Vagina (tissue), 2 donors: Measurements from ENCODE around the gene AKAP7. TPM values are rescaled to one million over a fixed set of nuclear protein-coding genes. Genes with fewer than 3 reads are reported as not detected.

Experiments used
- DNase-seq, 2 donors: peaks; one replicate each; pipeline ENCODE4 v3.0.0-alpha.2; 2017; ENCODE audit errors: extremely low spot score in 2 of 2
- H3K27ac ChIP-seq: fragments of 200-600 bp; sonication (generic); one replicate; pipeline ENCODE4 v1.5.1; 2019
- H3K27me3 ChIP-seq: fragments of 200-600 bp; sonication (generic); one replicate; pipeline ENCODE4 v1.5.1; 2019
- H3K36me3 ChIP-seq, 2 donors: fragments of 200-600 bp; sonication (generic); one replicate each; pipeline ENCODE4 v1.5.1; 2017 to 2019
- H3K4me1 ChIP-seq: fragments of 200-600 bp; sonication (generic); one replicate; pipeline ENCODE4 v1.5.1; 2019
- H3K4me3 ChIP-seq, 2 donors: fragments of 200-600 bp; sonication (generic); 1 replicate in 1 of 2; 2 replicates in 1 of 2; pipeline ENCODE4 v1.5.1; 2016 to 2019
- H3K9me3 ChIP-seq: fragments of 200-600 bp; sonication (generic); one replicate; pipeline ENCODE4 v1.5.1; 2019
- CTCF ChIP-seq, 3 experiments: fragments of 450-650 bp in 2 of 3; fragments of 200-600 bp in 1 of 3; sonication (generic) in 1 of 3; IDR thresholded peaks; one replicate each; pipeline ENCODE4 v1.5.1; 2017 to 2019; ENCODE audit warnings: antibody characterized with exemption in 3 of 3, mild to moderate bottlenecking in 2 of 3, moderate library complexity in 2 of 3
- POLR2A ChIP-seq, 2 donors: fragments of 450-650 bp; IDR thresholded peaks; one replicate each; pipeline ENCODE4 v1.6.1; 2017; ENCODE audit warnings: antibody characterized with exemption in 2 of 2, mild to moderate bottlenecking in 2 of 2, moderate library complexity in 2 of 2
- POLR2AphosphoS5 ChIP-seq, 2 donors: sonication (generic); formaldehyde crosslinking; IDR thresholded peaks; one replicate each; pipeline ENCODE4 v1.9.0; 2017; ENCODE audit warnings: antibody characterized with exemption in 2 of 2, mild to moderate bottlenecking in 2 of 2, low read depth in 1 of 2; ENCODE audit not compliant: insufficient read depth in 1 of 2
- intact Hi-C: fragments of 100-400 bp; cut with DNase I; formaldehyde crosslinking; loops from one replicate; pipeline ENCODE4 v1.15.1; 2023
- total RNA-seq: library from RNA; depleted of rRNA; stranded (reverse); fragments of >200 nt; gene quantifications from one replicate; pipeline ENCODE4 v1.2.3, GENCODE V29; 2016

Gene AKAP7
- total RNA-seq, 1 donor from 2014 or later, result 6.4 TPM

DNA sequence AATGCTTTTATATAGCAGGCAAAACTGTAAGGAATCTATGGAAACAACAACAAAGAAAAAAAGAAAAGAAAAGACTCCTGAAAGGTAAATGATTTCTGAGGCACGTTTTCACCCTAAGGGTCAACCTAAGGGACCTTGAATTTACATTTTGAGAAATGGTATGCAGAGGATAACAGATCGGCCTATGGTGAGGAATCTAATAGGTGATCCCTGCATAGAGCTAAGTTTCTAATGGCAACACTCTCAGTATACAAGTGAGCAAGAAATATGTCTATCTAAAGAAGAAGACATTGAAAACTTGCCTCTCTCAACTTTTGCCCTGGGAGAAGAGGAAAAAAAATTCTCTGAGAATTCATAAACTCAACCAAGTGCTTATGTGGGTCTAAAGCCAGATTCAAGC lies 18.9 kb upstream of the AKAP7 start:
- TF ChIP-seq POLR2A (IDR thresholded peaks at IDR 0.05) (no peak), CTCF (IDR thresholded peaks at IDR 0.05) (no peak), POLR2AphosphoS5 (IDR thresholded peaks at IDR 0.05; ENCODE audit: insufficient read depth in 1 of 2, low read depth in 1 of 2) (no peak)
- H3K4me3 ChIP-seq, result no peak overlapping the region
- H3K9me3 ChIP-seq, result no peaks in the 10 kb centered on the region
- intact Hi-C loops, result loop anchor here (5.0 kb wide), 1 partner anchor 234 kb away; no protein-coding TSS in a partner anchor
- no peaks in the 10 kb centered on the region for H3K36me3 ChIP-seq
- no peaks in the 10 kb centered on the region for H3K27me3 ChIP-seq
- DNase-seq, result no peak
- H3K4me1 ChIP-seq, result no peaks in the 10 kb centered on the region
- H3K27ac ChIP-seq, result no peak overlapping the region

DNA sequence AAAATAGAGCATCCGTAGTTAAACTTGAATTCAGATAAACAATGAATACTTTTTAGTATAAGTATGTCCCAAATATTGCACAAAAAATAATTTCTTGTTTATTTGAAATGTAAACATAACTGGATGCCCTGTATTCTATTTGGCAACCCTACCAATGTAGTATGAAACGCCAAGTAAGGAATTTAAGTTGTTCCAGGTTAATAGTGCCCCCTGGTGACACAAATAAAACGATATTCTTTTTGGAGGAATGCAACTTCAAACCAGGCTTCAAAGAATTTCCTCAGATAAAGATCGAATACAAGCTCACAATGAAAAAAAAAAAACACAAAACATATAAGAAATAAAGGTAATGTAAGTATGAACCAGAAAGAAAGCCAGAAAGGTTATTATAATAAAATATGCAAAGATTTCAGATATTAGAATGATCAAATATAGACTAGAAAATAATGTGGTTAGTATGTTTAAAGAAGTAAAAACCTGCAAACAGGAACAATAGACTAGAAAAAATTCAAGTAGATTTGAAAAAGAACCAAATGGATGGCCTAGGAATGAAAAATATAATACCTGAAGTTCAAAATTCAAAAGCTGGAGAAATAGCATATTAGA lies 18.4 kb upstream of the AKAP7 start:
- no peaks in the 10 kb centered on the region for H3K9me3 ChIP-seq
- intact Hi-C loops, result loop anchor here (5.0 kb wide), 1 partner anchor 235 kb away; no protein-coding TSS in a partner anchor
- no peak for TF ChIP-seq POLR2AphosphoS5 (IDR thresholded peaks at IDR 0.05; ENCODE audit: insufficient read depth in 1 of 2, low read depth in 1 of 2)
- peak; percentile 33 to 69 (median 46) for TF ChIP-seq CTCF (IDR thresholded peaks at IDR 0.05)
- no peak for TF ChIP-seq POLR2A (IDR thresholded peaks at IDR 0.05)

DNA sequence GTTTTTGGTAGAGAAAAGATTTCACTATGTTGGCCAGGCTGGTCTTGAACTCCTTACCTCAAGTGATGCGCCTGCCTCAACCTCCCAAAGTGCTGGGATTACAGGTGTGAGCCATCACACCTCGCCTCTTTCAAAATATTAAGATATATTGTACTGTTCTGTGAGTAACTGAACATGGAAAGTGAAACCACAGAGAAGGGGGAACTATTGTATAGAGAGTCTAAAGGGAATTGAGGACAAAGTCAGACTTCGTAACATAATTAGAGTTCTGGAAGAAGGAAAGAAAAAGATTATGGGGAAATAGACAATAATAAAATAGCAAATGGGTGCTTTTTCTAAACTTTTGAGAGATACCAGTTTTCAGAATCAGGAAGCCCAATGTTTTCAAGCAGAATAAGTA lies 17.4 kb upstream of the AKAP7 start:
- H3K36me3 ChIP-seq, result no peaks in the 10 kb centered on the region
- H3K4me1 ChIP-seq, result no peaks in the 10 kb centered on the region
- TF ChIP-seq POLR2AphosphoS5 (IDR thresholded peaks at IDR 0.05; ENCODE audit: insufficient read depth in 1 of 2, low read depth in 1 of 2), result no peak
- TF ChIP-seq CTCF (IDR thresholded peaks at IDR 0.05), result no peak
- H3K9me3 ChIP-seq, result no peaks in the 10 kb centered on the region
- intact Hi-C loops, result loop anchor here (5.0 kb wide), 1 partner anchor 236 kb away; no protein-coding TSS in a partner anchor
- no peaks in the 10 kb centered on the region for H3K27me3 ChIP-seq
- no peak overlapping the region for H3K27ac ChIP-seq
- H3K4me3 ChIP-seq, result no peak overlapping the region
- no peak for DNase-seq

More for the DNA sequence above, 18.4 kb upstream of the AKAP7 start:
- Histone ChIP-seq H3K4me1 (no peaks in the 10 kb centered on the region), H3K4me3 (no peak overlapping the region), H3K27me3 (no peaks in the 10 kb centered on the region), H3K36me3 (no peaks in the 10 kb centered on the region), H3K27ac (no peak overlapping the region)
- no peak for DNase-seq

DNA sequence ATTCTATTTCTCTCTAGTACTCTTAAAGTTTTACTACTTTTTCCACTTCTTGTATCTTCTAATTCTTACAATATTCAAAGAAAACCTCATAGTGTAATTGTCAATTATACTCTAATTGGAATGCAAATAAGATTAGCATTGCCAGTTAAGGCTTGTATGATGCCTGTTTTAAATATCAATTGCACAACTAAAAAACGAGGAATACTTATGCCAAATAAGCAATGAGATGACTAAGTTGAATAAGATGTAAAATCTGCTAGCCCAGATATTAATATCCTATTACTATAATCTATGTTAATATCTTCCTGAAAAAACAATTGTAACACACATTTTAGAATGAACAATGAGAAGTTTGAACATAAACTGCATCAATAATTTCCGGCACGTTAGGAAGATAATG lies 13.3 kb upstream of the AKAP7 start:
- Histone ChIP-seq H3K36me3 (no peaks in the 10 kb centered on the region), H3K27me3 (no peaks in the 10 kb centered on the region), H3K27ac (no peak overlapping the region), H3K4me1 (peaks cover 6% of the 10 kb centered on the region), H3K4me3 (no peak overlapping the region), H3K9me3 (no peaks in the 10 kb centered on the region)
- TF ChIP-seq POLR2AphosphoS5 (IDR thresholded peaks at IDR 0.05; ENCODE audit: insufficient read depth in 1 of 2, low read depth in 1 of 2), result no peak
- no peak for TF ChIP-seq POLR2A (IDR thresholded peaks at IDR 0.05)
- TF ChIP-seq CTCF (IDR thresholded peaks at IDR 0.05), result no peak
- no peak for DNase-seq
- intact Hi-C loops, result no loop called here

GRCh38 chr6:131122516-131122915 lies 12.8 kb upstream of the AKAP7 start:
- Histone ChIP-seq H3K4me1 (peaks cover 6% of the 10 kb centered on the region), H3K27me3 (no peaks in the 10 kb centered on the region), H3K27ac (no peak overlapping the region), H3K36me3 (no peaks in the 10 kb centered on the region), H3K9me3 (no peaks in the 10 kb centered on the region), H3K4me3 (no peak overlapping the region)
- intact Hi-C loops, result no loop called here
- TF ChIP-seq POLR2A (IDR thresholded peaks at IDR 0.05) (no peak), CTCF (IDR thresholded peaks at IDR 0.05) (no peak), POLR2AphosphoS5 (IDR thresholded peaks at IDR 0.05; ENCODE audit: insufficient read depth in 1 of 2, low read depth in 1 of 2) (no peak)
- DNase-seq, result no peak
